ENCODE results near the gene FAM114A1.

DNA sequence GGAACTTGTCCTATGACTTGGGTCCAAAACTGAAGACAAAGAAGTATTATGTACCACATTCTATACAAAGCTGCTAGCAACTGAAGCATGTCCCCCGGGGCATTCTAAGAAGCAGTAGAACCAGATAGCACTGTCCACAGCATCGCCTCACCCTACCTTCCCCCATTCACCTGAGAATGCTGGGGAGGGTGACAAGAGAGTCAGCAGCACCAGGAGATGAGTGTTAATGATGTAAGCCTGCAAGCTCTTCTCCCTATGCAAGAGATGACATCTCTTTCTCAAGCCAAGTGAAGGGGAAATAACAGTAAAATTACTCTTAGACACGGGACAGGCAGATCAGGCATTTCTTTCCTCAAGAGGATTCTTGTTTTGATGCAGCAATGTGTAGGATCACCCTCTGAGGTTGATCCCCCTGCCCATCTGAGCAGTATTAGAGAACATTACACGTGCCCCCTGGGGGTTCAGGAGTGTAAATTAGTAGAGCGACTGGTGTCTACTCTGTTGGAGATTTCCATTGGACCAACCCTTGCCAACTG is 49.1 kb upstream of the FAM114A1 start:
- TF ChIP-seq, protein P1, sequence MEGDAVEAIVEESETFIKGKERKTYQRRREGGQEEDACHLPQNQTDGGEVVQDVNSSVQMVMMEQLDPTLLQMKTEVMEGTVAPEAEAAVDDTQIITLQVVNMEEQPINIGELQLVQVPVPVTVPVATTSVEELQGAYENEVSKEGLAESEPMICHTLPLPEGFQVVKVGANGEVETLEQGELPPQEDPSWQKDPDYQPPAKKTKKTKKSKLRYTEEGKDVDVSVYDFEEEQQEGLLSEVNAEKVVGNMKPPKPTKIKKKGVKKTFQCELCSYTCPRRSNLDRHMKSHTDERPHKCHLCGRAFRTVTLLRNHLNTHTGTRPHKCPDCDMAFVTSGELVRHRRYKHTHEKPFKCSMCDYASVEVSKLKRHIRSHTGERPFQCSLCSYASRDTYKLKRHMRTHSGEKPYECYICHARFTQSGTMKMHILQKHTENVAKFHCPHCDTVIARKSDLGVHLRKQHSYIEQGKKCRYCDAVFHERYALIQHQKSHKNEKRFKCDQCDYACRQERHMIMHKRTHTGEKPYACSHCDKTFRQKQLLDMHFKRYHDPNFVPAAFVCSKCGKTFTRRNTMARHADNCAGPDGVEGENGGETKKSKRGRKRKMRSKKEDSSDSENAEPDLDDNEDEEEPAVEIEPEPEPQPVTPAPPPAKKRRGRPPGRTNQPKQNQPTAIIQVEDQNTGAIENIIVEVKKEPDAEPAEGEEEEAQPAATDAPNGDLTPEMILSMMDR (conservative IDR thresholded peaks at IDR 0.05; ENCODE audit: low read depth in 2 of 2), result no peak
- TF ChIP-seq POLR2AphosphoS5 (IDR thresholded peaks at IDR 0.05; ENCODE audit: low read depth) (no peak), EZH2phosphoT487 (IDR thresholded peaks at IDR 0.05; ENCODE audit: unreplicated experiment) (no peak)

Data from GM23338 (cell line).